ENCODE measurements around the gene LGALS3.

DNA sequence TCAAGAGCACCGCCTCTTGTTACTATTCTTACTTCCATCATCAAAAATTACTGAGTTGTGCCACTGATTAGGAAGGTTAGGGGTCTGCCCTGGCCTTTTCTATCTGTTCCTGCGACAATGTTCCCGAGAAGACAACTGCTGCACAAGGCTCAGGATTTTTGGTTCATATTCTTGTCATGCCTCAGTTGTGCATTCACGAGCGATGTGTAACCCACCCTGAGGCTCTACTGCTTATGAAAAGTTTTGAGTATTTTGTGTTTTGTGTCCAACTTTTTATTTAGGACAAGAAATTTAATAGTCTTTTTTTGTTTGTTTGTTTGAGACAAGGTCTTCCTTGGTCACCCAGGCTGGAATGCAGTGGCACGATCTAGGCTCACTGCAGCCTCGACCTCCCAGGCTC, 23.1 kb upstream of the LGALS3 start:
- TF ChIP-seq, protein P1, sequence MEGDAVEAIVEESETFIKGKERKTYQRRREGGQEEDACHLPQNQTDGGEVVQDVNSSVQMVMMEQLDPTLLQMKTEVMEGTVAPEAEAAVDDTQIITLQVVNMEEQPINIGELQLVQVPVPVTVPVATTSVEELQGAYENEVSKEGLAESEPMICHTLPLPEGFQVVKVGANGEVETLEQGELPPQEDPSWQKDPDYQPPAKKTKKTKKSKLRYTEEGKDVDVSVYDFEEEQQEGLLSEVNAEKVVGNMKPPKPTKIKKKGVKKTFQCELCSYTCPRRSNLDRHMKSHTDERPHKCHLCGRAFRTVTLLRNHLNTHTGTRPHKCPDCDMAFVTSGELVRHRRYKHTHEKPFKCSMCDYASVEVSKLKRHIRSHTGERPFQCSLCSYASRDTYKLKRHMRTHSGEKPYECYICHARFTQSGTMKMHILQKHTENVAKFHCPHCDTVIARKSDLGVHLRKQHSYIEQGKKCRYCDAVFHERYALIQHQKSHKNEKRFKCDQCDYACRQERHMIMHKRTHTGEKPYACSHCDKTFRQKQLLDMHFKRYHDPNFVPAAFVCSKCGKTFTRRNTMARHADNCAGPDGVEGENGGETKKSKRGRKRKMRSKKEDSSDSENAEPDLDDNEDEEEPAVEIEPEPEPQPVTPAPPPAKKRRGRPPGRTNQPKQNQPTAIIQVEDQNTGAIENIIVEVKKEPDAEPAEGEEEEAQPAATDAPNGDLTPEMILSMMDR (IDR thresholded peaks at IDR 0.05): no peak
- no peak for TF ChIP-seq POLR2A (IDR thresholded peaks at IDR 0.05)
